Measurements from ENCODE around the gene ZDHHC18.

DNA sequence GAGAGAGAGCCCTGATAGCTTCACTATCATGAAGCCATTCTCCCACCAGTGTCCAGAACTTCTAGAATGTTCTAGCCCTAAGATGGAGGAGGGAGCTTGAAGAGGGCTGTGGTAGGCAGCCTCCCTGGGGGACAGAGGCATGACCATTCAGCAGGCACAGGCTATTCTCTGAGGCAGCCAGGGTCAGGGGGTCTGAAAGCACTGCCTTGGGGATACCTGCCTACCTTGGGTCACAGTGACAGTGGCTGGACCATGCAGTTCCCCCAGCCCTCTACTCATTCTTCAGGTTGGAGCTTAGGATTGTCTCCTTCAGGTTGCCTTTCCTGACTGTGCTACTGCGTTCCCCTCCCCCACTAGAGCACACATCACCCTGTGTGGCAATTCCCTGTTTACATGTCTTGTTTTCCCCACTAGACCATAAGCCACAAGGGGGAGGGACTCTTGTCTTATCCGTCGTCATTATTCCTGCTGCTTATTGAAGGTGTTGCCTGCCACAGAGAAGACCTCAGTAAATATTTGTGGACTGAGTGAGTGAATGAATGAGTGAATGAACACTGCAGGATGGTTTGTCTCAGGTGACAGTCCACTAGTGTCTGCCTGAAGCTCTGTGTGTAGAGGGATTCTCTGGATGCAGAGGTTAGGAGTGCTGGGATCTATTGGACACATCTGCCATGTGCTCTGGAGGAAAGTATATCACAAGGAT lies 5.2 kb downstream of the ZDHHC18 start:
- TF ChIP-seq RAD21 (IDR thresholded peaks at IDR 0.05; ENCODE audit: low read depth) (no peak), TCF12 (IDR thresholded peaks at IDR 0.05; ENCODE audit: low read depth) (no peak), EP300 (IDR thresholded peaks at IDR 0.05; ENCODE audit: borderline replicate concordance) (no peak), CEBPB (IDR thresholded peaks at IDR 0.05) (no peak), FOXM1 (IDR thresholded peaks at IDR 0.05; ENCODE audit: borderline replicate concordance, low read depth) (no peak)

All from Ishikawa (cell line).